H1 (cell line): ENCODE results near the gene BEST2. TPM values are rescaled to one million over a fixed set of nuclear protein-coding genes. Genes with fewer than 3 reads are reported as not detected.

Experiments used
- CTCF ChIA-PET: fragments of 300-600 bp; sonication (Branson Sonifier 250); formaldehyde crosslinking; loops from one replicate; lab custom pipeline; 2021; ENCODE audit not compliant: partially characterized antibody; lab: Charles Lee
- POLR2A ChIA-PET: fragments of 300-600 bp; sonication (Branson Sonifier 250); formaldehyde crosslinking; loops from one replicate; lab custom pipeline; 2021; ENCODE audit warnings: inconsistent platforms; ENCODE audit not compliant: partially characterized antibody; lab: Charles Lee
- DNase-seq, 2 experiments: peaks; one replicate each; pipeline versions ENCODE4 v3.0.0 to v3.0.0-alpha.2; 2010 to 2022; ENCODE audit warnings: low spot score in 2 of 2, low read depth in 1 of 2, mixed read lengths in 1 of 2
- FAIRE-seq: peaks from 2 replicates; lab custom pipeline; 2011; peaks lifted over from hg19 to GRCh38; lab: Jason Lieb, UNC
- H2AFZ ChIP-seq: 2 replicates; pipeline ENCODE4 v1.8.1; 2012; ENCODE audit warnings: low read length, inconsistent platforms
- H2AK5ac ChIP-seq: 2 replicates; pipeline ENCODE4 v1.6.1; 2013; ENCODE audit warnings: low read depth, low read length
- H2BK120ac ChIP-seq: replicated peaks from 2 replicates; pipeline ENCODE3; 2013; ENCODE audit warnings: low read depth, low read length, inconsistent platforms
- H2BK12ac ChIP-seq: 2 replicates; pipeline ENCODE4 v1.6.1; 2013; ENCODE audit warnings: low read depth, low read length
- H2BK15ac ChIP-seq: 2 replicates; pipeline ENCODE4 v1.6.1; 2013; ENCODE audit warnings: low read length
- H2BK20ac ChIP-seq: 2 replicates; pipeline ENCODE4 v1.6.1; 2013; ENCODE audit warnings: low read length
- H2BK5ac ChIP-seq: 2 replicates; pipeline ENCODE4 v1.6.1; 2013; ENCODE audit warnings: low read depth, low read length
- H3K14ac ChIP-seq: 2 replicates; pipeline ENCODE4 v1.6.1; 2013; ENCODE audit warnings: inconsistent platforms; ENCODE audit not compliant: insufficient read length
- H3K18ac ChIP-seq: 2 replicates; pipeline ENCODE4 v1.6.1; 2013; ENCODE audit warnings: low read length; ENCODE audit errors: extremely low read depth
- H3K23ac ChIP-seq: 2 replicates; pipeline ENCODE4 v1.6.1; 2013; ENCODE audit warnings: inconsistent platforms; ENCODE audit not compliant: insufficient read length
- H3K23me2 ChIP-seq: 2 replicates; pipeline ENCODE4 v1.6.1; 2013; ENCODE audit warnings: low read depth, low read length
- H3K27ac ChIP-seq: 2 replicates; pipeline ENCODE4 v1.6.1; 2011; ENCODE audit warnings: low read depth, low read length, inconsistent platforms
- H3K27me3 ChIP-seq, 4 experiments: replicated peaks in 1 of 4; 1 replicate in 1 of 4; 2 replicates in 3 of 4; pipeline versions ENCODE4 v1.6.1 to v1.8.1; 2011 to 2013; ENCODE audit warnings: low read length in 3 of 4, mild to moderate bottlenecking in 3 of 4, inconsistent platforms in 2 of 4, mixed read lengths in 2 of 4, moderate library complexity in 1 of 4; ENCODE audit not compliant: control insufficient read depth in 3 of 4, insufficient read depth in 3 of 4; ENCODE audit errors: extremely low read depth in 1 of 4
- H3K36me3 ChIP-seq, 4 experiments: 2 replicates each; pipeline versions ENCODE4 v1.6.1 to v1.8.1; 2011 to 2013; ENCODE audit warnings: mild to moderate bottlenecking in 4 of 4, low read length in 3 of 4, moderate library complexity in 2 of 4, control low read depth in 1 of 4, inconsistent platforms in 1 of 4; ENCODE audit not compliant: insufficient read depth in 4 of 4, control insufficient read depth in 2 of 4
- H3K4ac ChIP-seq: replicated peaks from 2 replicates; pipeline ENCODE3; 2013; ENCODE audit warnings: low read length, low read depth, mixed read lengths, inconsistent platforms; ENCODE audit not compliant: insufficient read length
- H3K4me1 ChIP-seq, 4 experiments: replicated peaks in 1 of 4; 1 replicate in 1 of 4; 2 replicates in 3 of 4; pipeline versions ENCODE4 v1.6.1 to v1.8.1; 2011 to 2013; ENCODE audit warnings: low read length in 3 of 4, inconsistent platforms in 2 of 4, mixed read lengths in 1 of 4; ENCODE audit not compliant: insufficient read depth in 4 of 4, control insufficient read depth in 3 of 4
- H3K4me2 ChIP-seq, 2 experiments: 2 replicates each; pipeline versions ENCODE4 v1.6.1 to v1.8.1; 2011 to 2013; ENCODE audit warnings: low read depth in 2 of 2, low read length in 2 of 2, control low read depth in 1 of 2, inconsistent platforms in 1 of 2, mild to moderate bottlenecking in 1 of 2; ENCODE audit not compliant: insufficient read depth in 1 of 2
- H3K4me3 ChIP-seq, 4 experiments: fragments of 200-600, 300-600 bp in 1 of 4; sonication (generic), shearing (Covaris generic), sonication (Bioruptor Twin) in 1 of 4; 2 replicates each; pipeline versions ENCODE4 v1.5.1 to v1.8.1; 2011 to 2016; ENCODE audit warnings: low read length in 4 of 4, low read depth in 3 of 4, control low read depth in 2 of 4, inconsistent platforms in 2 of 4, mild to moderate bottlenecking in 2 of 4, mixed read lengths in 1 of 4, moderate library complexity in 1 of 4; ENCODE audit not compliant: insufficient read depth in 2 of 4; ENCODE audit errors: extremely low read depth in 1 of 4
- H3K56ac ChIP-seq: replicated peaks from 2 replicates; pipeline ENCODE3; 2013; ENCODE audit warnings: low read depth, mild to moderate bottlenecking, mixed read lengths, low read length, inconsistent platforms; ENCODE audit not compliant: insufficient read length
- H3K79me1 ChIP-seq: 2 replicates; pipeline ENCODE4 v1.6.1; 2013; ENCODE audit warnings: low read depth, low read length, control low read depth
- H3K79me2 ChIP-seq, 2 experiments: 2 replicates each; pipeline versions ENCODE4 v1.6.1 to v1.8.1; 2012 to 2013; ENCODE audit warnings: low read length in 2 of 2, mild to moderate bottlenecking in 2 of 2, inconsistent platforms in 1 of 2; ENCODE audit not compliant: insufficient read depth in 2 of 2, control insufficient read depth in 1 of 2
- H3K9ac ChIP-seq, 4 experiments: replicated peaks in 1 of 4; 1 replicate in 1 of 4; 2 replicates in 3 of 4; pipeline versions ENCODE4 v1.6.1 to v1.8.1; 2011 to 2013; ENCODE audit warnings: low read depth in 3 of 4, low read length in 3 of 4, control low read depth in 2 of 4, mild to moderate bottlenecking in 2 of 4, moderate library complexity in 2 of 4, inconsistent platforms in 1 of 4; ENCODE audit errors: extremely low read depth in 1 of 4
- H3K9me3 ChIP-seq, 2 experiments: 2 replicates each; pipeline versions ENCODE4 v1.6.1 to v1.8.1; 2012 to 2013; ENCODE audit warnings: mild to moderate bottlenecking in 2 of 2, moderate library complexity in 2 of 2, control low read depth in 1 of 2, inconsistent platforms in 1 of 2, low read depth in 1 of 2, low read length in 1 of 2, mixed read lengths in 1 of 2; ENCODE audit not compliant: insufficient read depth in 2 of 2
- H4K20me1 ChIP-seq, 2 experiments: replicated peaks in 1 of 2; 2 replicates each; pipeline versions ENCODE3 to v1.8.1; 2011 to 2013; ENCODE audit warnings: inconsistent platforms in 2 of 2, low read length in 2 of 2, mild to moderate bottlenecking in 1 of 2; ENCODE audit not compliant: insufficient read depth in 2 of 2, control insufficient read depth in 1 of 2
- H4K5ac ChIP-seq: 2 replicates; pipeline ENCODE4 v1.6.1; 2013; ENCODE audit warnings: low read length, low read depth, mixed read lengths, inconsistent platforms; ENCODE audit not compliant: insufficient read length
- H4K8ac ChIP-seq: 2 replicates; pipeline ENCODE4 v1.8.0; 2013; ENCODE audit warnings: mild to moderate bottlenecking, moderate library complexity, low read length, inconsistent platforms; ENCODE audit not compliant: insufficient read depth; ENCODE audit errors: extremely low read depth
- H4K91ac ChIP-seq: replicated peaks from 2 replicates; pipeline ENCODE3; 2013; ENCODE audit warnings: low read length, mixed read lengths, inconsistent platforms; ENCODE audit not compliant: insufficient read length
- ASH2L ChIP-seq: fragments of 200-600, 300-600 bp; sonication (generic); IDR thresholded peaks from one replicate; pipeline ENCODE4 v1.7.1; 2017; ENCODE audit warnings: low read length
- BACH1 ChIP-seq: IDR thresholded peaks from 2 replicates; pipeline ENCODE4 v1.6.1; 2012; ENCODE audit warnings: low read length, improper control_type of control experiment
- CHD1 ChIP-seq: IDR thresholded peaks from 2 replicates; pipeline ENCODE4 v1.6.1; 2012; ENCODE audit warnings: low read depth, low read length, improper control_type of control experiment
- EGR1 ChIP-seq: IDR thresholded peaks from 2 replicates; pipeline ENCODE4 v1.6.1; 2011; ENCODE audit warnings: low read depth, low read length, borderline replicate concordance
- POU5F1 ChIP-seq: IDR thresholded peaks from 2 replicates; pipeline ENCODE4 v1.6.1; 2011; ENCODE audit warnings: low read depth, mild to moderate bottlenecking, low read length, moderate library complexity
- SAP30 ChIP-seq: fragments of 300-600 bp; sonication (generic); IDR thresholded peaks from 2 replicates; pipeline ENCODE4 v1.7.1; 2012; ENCODE audit warnings: low read length, moderate library complexity, mild to moderate bottlenecking, inconsistent platforms; ENCODE audit not compliant: insufficient read depth, insufficient replicate concordance
- TBP ChIP-seq: IDR thresholded peaks from 2 replicates; pipeline ENCODE4 v1.6.1; 2011; ENCODE audit warnings: low read depth, low read length, improper control_type of control experiment
- ZNF274 ChIP-seq: IDR thresholded peaks from 2 replicates; pipeline ENCODE4 v1.7.0; 2012; ENCODE audit warnings: low read length, borderline replicate concordance; ENCODE audit errors: extremely low read depth
- WGBS, 2 experiments: shearing (Covaris generic) in 1 of 2; methylation state at CpG; one replicate each; pipeline versions ENCODE4 v1.1.6 to v1.1.7; 2013 to 2015; ENCODE audit warnings: low lambda C conversion rate in 2 of 2, mixed read lengths in 2 of 2, inconsistent platforms in 1 of 2, low coverage in 1 of 2, missing lambda C conversion rate in 1 of 2; ENCODE audit not compliant: insufficient replicate concordance in 2 of 2, insufficient coverage in 1 of 2, insufficient read length in 1 of 2; ENCODE audit errors: extremely low coverage in 1 of 2, missing lambda C conversion rate in 1 of 2; 5-methylcytosine and 5-hydroxymethylcytosine counted together
- polyA plus RNA-seq, 7 experiments: library from polyadenylated mRNA; depleted of rRNA in 3 of 7; stranded (reverse) in 5 of 7; unstranded in 2 of 7; fragments of >200 nt in 5 of 7; fragments of 200-250 nt in 2 of 7; gene quantifications; 1 replicate in 5 of 7; 2 replicates in 1 of 7; 4 replicates in 1 of 7; pipeline versions ENCODE4 v1.2.1 to v1.2.3, GENCODE V29; 2011 to 2013; ENCODE audit warnings: missing spikeins in 2 of 7, mixed read lengths in 2 of 7
- total RNA-seq: library from RNA; stranded (reverse); fragmentation: NEBNext Ultra II Directional; extraction: Animal tissue kit (Norgen Biotek cat#: 25700); gene quantifications from 2 replicates; pipeline ENCODE4 v1.2.1, GENCODE V29; 2021
- TF ChIP-seq, protein P1 (sequence below): IDR thresholded peaks from 2 replicates; pipeline ENCODE4 v1.6.1; 2011; ENCODE audit warnings: low read length, improper control_type of control experiment

BEST2 gene
- total and polyA plus RNA-seq, 2 of the 8 experiments (the other 6 are each of a cell fraction or from before 2014, with no cell fraction given) = 4.6 to 7.3 TPM

DNA sequence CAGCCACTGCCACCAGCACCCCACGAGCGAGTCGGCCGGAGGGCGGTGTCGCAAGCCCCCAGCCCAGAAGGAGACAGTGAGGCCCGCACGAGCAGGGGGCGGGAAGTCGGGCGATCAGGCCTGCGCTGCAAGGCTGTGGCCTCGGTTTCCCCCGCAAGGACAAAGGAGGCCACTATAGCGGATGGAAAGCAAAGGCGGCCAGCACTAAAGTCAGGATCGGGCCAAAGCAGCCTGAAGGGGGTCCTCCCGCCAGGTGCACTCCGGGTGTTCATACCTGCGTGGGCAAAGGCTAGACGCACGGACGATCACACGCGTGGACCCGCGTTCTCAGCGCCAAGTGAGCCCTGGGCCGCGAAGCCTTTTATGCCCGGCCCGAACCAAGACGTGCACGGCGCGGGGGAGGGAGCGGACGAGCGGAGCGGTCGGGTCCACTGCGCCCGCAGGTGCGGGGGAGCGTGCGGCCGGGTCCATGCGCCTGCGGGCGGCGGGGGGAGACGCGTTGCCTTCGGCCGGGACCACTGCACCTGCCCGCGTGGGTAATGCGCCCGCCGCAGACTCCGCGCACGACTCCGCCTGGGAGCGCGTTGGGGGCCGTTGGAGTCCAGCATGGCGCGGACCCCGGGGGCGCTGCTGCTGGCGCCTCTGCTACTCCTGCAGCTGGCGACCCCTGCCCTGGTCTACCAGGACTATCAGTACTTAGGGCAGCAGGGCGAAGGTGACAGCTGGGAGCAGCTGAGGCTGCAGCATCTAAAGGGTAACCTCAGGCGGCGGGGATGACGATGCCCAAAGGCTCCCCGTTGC lies 50.1 kb downstream of the BEST2 start, which contains the start of the genes PRDX2 and THSD8:
PRDX2 (minus strand) TSS at position 335 of the 801 bp plus-strand sequence. CDS start 539 bp downstream, outside the sequence.
THSD8 (plus strand) TSS at position 604 of the 801 bp plus-strand sequence; CDS start at position 607, 3 bp downstream.
- Histone ChIP-seq H3K4me2 (peak within 1 kb of the TSS; percentile 91 to 92), H3K27me3 (peaks cover 0 to 4% (median under 1%) of the 10 kb centered on the region in 4 experiments; a peak in 2 of 7 replicates), H3K9ac (peak within 1 kb of the TSS; percentile 67 to 84 (median 81); a peak in 6 of 7 replicates), H2BK12ac (0 out of 2 replicates have a peak within 1 kb of the TSS, but pooled peaks have one; percentile 50), H3K9me3 (no peaks in the 10 kb centered on the region), H4K20me1 (peaks cover 0 to 6% of the 10 kb centered on the region in 2 experiments), H3K79me1 (peaks cover 7% of the 10 kb centered on the region), H2AK5ac (peak within 1 kb of the TSS; percentile 45; the same call in 1 of the 2 replicates), H4K8ac (peak within 1 kb of the TSS; percentile 94), H3K79me2 (peaks cover 0 to 12% of the 10 kb centered on the region in 2 experiments; a peak in 2 of 4 replicates), H2BK20ac (no peak within 1 kb of the TSS), H3K56ac (peak within 1 kb of the TSS; percentile 20), H3K4me3 (peak within 1 kb of the TSS; percentile 85 to 98 (median 97)), H3K23me2 (peaks cover 15% of the 10 kb centered on the region; the same call in 1 of the 2 replicates), H3K18ac (peak within 1 kb of the TSS; percentile 88), H3K23ac (no peak within 1 kb of the TSS), H2BK15ac (peak within 1 kb of the TSS; percentile 61; the same call in 1 of the 2 replicates), H2AFZ (peak within 1 kb of the TSS; percentile 84), H3K4ac (peak within 1 kb of the TSS; percentile 40), H2BK120ac (no peak within 1 kb of the TSS), H2BK5ac (peak within 1 kb of the TSS; percentile 82), H3K36me3 (peaks cover 8 to 19% (median 14%) of the 10 kb centered on the region in 4 experiments; a peak in 7 of 8 replicates), H3K27ac (peak within 1 kb of the TSS; percentile 71; the same call in 1 of the 2 replicates), H4K91ac (peak within 1 kb of the TSS; percentile 95), H3K4me1 (peaks cover 0 to 14% (median 10%) of the 10 kb centered on the region in 4 experiments; a peak in 5 of 7 replicates), H4K5ac (peak within 1 kb of the TSS; percentile 92), H3K14ac (no peak within 1 kb of the TSS)
- DNase-seq (peak in 1 of 2 experiments; percentile 87), FAIRE-seq (no peak)
- 1% methylated on average over 73 of the region's 78 CpGs; no CpG with 5 or more reads in 1 of the 2 experiments for WGBS, 2 experiments
- ChIA-PET POLR2A (interaction anchor here (0.6 to 15.2 kb wide), 17 partner anchors 10 to 1358 kb away, joined by 3 to 317 read pairs (median 3); partner anchors contain the start of genes FBXW9, HOOK2, JUNB and TRIR), CTCF (interaction anchor here (0.7 to 17.9 kb wide), 11 partner anchors 10 to 164 kb away, joined by 3 to 288 read pairs (median 7); partner anchors contain the start of gene JUNB)
- TF ChIP-seq CHD1 (peak; percentile 99), POU5F1 (no peak), ASH2L (peak; percentile 41), ZNF274 (no peak), TBP (peak; percentile 87), EGR1 (no peak), SAP30 (peak; percentile 91), BACH1 (no peak)
- TF ChIP-seq, protein P1, sequence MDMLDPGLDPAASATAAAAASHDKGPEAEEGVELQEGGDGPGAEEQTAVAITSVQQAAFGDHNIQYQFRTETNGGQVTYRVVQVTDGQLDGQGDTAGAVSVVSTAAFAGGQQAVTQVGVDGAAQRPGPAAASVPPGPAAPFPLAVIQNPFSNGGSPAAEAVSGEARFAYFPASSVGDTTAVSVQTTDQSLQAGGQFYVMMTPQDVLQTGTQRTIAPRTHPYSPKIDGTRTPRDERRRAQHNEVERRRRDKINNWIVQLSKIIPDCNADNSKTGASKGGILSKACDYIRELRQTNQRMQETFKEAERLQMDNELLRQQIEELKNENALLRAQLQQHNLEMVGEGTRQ = no peak
